NCI-H446 treated with DMSO at 0.1 percent for 48 hours (cell line): Measurements from ENCODE around the gene GLRX5.
"Not testable (repeated sequence)": the region's sequence is repeated elsewhere in the genome, so short reads cannot be mapped to it uniquely, and the experiment has no call there.

Experiments
- DNase-seq: peaks from one replicate; lab custom pipeline; 2025; lab: John Stamatoyannopoulos, UW

The GLRX5 gene

GRCh38 chr14:95559203-95559602, 24.4 kb downstream of the GLRX5 start:
- no peak for DNase-seq

GRCh38 chr14:95561001-95561412, 26.2 kb downstream of the GLRX5 start:
- DNase-seq, result peak; percentile 56

- DNase-seq, result no peak
Observed at GRCh38 chr14:95562892-95563685, 28.2 kb downstream of the GLRX5 start.

- no peak for DNase-seq
Observed at GRCh38 chr14:95564060-95564459, 29.2 kb downstream of the GLRX5 start.

GRCh38 chr14:95569440-95569839, 34.6 kb downstream of the GLRX5 start:
- no peak for DNase-seq

GRCh38 chr14:95573313-95573712, 38.5 kb downstream of the GLRX5 start:
- no peak for DNase-seq

- no peak for DNase-seq
Observed at GRCh38 chr14:95575840-95576473, 41.1 kb downstream of the GLRX5 start.

GRCh38 chr14:95577067-95577800, 42.4 kb downstream of the GLRX5 start:
- DNase-seq, result no peak

GRCh38 chr14:95577870-95578269, 43.0 kb downstream of the GLRX5 start:
- no peak for DNase-seq

- DNase-seq, result not testable (repeated sequence)
Observed at GRCh38 chr14:95583836-95584617, 49.2 kb downstream of the GLRX5 start.

- no peak for DNase-seq
Observed at GRCh38 chr14:95585953-95586620, 51.2 kb downstream of the GLRX5 start.

GRCh38 chr14:95591182-95591581, 56.3 kb downstream of the GLRX5 start:
- not testable (repeated sequence) for DNase-seq
